Gastroesophageal sphincter (tissue), 4 donors: Measurements from ENCODE around the gene C9orf50. TPM values are rescaled to one million over a fixed set of nuclear protein-coding genes. Genes with fewer than 3 reads are reported as not detected.

ENCODE experiments used
- ATAC-seq: fragments of 150-250 bp; one replicate; pipeline ENCODE4 v1.9.1; 2016; ENCODE audit warnings: mild to moderate bottlenecking, moderate library complexity
- H3K27ac ChIP-seq, 4 donors: fragments of 200-600 bp; sonication (generic) in 3 of 4; 1 replicate in 3 of 4; 2 replicates in 1 of 4; pipeline ENCODE4 v1.5.1; 2016 to 2019
- H3K27me3 ChIP-seq: fragments of 200-600 bp; sonication (generic); one replicate; pipeline ENCODE4 v1.5.1; 2019
- H3K36me3 ChIP-seq, 2 donors: fragments of 200-600 bp; sonication (generic); one replicate each; pipeline ENCODE4 v1.5.1; 2019; ENCODE audit warnings: control low read depth in 1 of 2
- H3K4me1 ChIP-seq, 3 donors: fragments of 200-600 bp; sonication (generic); 1 replicate in 2 of 3; 2 replicates in 1 of 3; pipeline ENCODE4 v1.5.1; 2016 to 2019; ENCODE audit warnings: control low read depth in 2 of 3
- H3K4me3 ChIP-seq, 2 donors: fragments of 200-600 bp; sonication (generic); one replicate each; pipeline ENCODE4 v1.5.1; 2019; ENCODE audit warnings: mild to moderate bottlenecking in 1 of 2, moderate library complexity in 1 of 2
- H3K9me3 ChIP-seq, 3 donors: fragments of 200-600 bp; sonication (generic); one replicate each; pipeline ENCODE4 v1.5.1; 2017 to 2019; ENCODE audit warnings: control low read depth in 2 of 3
- EP300 ChIP-seq: sonication (generic); formaldehyde crosslinking; IDR thresholded peaks from one replicate; pipeline ENCODE4 v1.6.1; 2017; ENCODE audit warnings: antibody characterized with exemption, mild to moderate bottlenecking
- POLR2A ChIP-seq, 2 donors: fragments of 450-650 bp; IDR thresholded peaks; one replicate each; pipeline ENCODE4 v1.6.1; 2017; ENCODE audit warnings: antibody characterized with exemption in 2 of 2, mild to moderate bottlenecking in 2 of 2, moderate library complexity in 1 of 2
- POLR2AphosphoS5 ChIP-seq: sonication (generic); formaldehyde crosslinking; IDR thresholded peaks from one replicate; pipeline ENCODE4 v1.6.1; 2017; ENCODE audit warnings: antibody characterized with exemption
- WGBS, 2 donors: methylation state at CpG; one replicate each; pipeline ENCODE4 v1.1.5; 2018; ENCODE audit warnings: low coverage in 1 of 2; 5-methylcytosine and 5-hydroxymethylcytosine counted together
- total RNA-seq, 4 donors: library from RNA; depleted of rRNA; stranded (reverse); fragments of >200 nt; gene quantifications; one replicate each; pipeline ENCODE4 v1.1.0, GENCODE V29; 2016
- TF ChIP-seq, protein P1 (sequence below), 4 experiments: fragments of 200-600 bp in 2 of 4; fragments of 450-650 bp in 2 of 4; sonication (generic) in 1 of 4; IDR thresholded peaks; one replicate each; pipeline ENCODE4 v1.5.1; 2017 to 2019; ENCODE audit warnings: antibody characterized with exemption in 4 of 4, mild to moderate bottlenecking in 2 of 4, moderate library complexity in 2 of 4

C9orf50 gene
- total RNA-seq, 4 donors from 2014 or later: 0.27 TPM; not detected in 3

DNA sequence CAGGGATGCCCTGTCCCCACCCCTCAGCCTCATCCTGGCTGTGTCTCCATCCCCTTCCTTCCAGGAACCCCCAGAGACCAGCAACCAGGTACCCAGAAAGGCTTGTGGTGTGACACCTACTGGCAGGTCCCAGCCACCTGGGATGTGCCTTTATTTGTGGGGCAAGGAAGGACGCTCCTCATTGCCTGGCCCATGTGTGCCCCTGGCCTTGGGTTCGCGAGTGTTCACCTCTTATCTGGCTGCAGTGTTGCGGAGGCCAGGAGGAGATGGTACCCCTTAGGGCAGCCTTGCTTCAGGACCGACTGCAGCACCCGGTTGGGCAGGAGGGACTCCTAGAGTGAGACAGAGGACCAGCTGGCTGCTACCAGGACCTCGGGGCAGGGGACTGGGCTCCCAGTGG lies 8.8 kb downstream of the C9orf50 start:
- Histone ChIP-seq H3K9me3 (no peaks in the 10 kb centered on the region), H3K4me1 (peaks cover 0 to 44% (median 30%) of the 10 kb centered on the region in 3 donors), H3K27me3 (no peaks in the 10 kb centered on the region), H3K27ac (peak overlapping the region in 2 of 4 donors; percentile 12 to 71), H3K4me3 (no peak overlapping the region), H3K36me3 (no peaks in the 10 kb centered on the region)
- ATAC-seq: no peak
- WGBS, 2 donors: 100% methylated on average over 1 of the region's 7 CpGs; no CpG with 5 or more reads in 1 of the 2 donors
- no peak for TF ChIP-seq POLR2AphosphoS5
- no peak for TF ChIP-seq EP300
- TF ChIP-seq POLR2A (IDR thresholded peaks at IDR 0.05): no peak
- TF ChIP-seq, protein P1, sequence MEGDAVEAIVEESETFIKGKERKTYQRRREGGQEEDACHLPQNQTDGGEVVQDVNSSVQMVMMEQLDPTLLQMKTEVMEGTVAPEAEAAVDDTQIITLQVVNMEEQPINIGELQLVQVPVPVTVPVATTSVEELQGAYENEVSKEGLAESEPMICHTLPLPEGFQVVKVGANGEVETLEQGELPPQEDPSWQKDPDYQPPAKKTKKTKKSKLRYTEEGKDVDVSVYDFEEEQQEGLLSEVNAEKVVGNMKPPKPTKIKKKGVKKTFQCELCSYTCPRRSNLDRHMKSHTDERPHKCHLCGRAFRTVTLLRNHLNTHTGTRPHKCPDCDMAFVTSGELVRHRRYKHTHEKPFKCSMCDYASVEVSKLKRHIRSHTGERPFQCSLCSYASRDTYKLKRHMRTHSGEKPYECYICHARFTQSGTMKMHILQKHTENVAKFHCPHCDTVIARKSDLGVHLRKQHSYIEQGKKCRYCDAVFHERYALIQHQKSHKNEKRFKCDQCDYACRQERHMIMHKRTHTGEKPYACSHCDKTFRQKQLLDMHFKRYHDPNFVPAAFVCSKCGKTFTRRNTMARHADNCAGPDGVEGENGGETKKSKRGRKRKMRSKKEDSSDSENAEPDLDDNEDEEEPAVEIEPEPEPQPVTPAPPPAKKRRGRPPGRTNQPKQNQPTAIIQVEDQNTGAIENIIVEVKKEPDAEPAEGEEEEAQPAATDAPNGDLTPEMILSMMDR (IDR thresholded peaks at IDR 0.05): no peak

DNA sequence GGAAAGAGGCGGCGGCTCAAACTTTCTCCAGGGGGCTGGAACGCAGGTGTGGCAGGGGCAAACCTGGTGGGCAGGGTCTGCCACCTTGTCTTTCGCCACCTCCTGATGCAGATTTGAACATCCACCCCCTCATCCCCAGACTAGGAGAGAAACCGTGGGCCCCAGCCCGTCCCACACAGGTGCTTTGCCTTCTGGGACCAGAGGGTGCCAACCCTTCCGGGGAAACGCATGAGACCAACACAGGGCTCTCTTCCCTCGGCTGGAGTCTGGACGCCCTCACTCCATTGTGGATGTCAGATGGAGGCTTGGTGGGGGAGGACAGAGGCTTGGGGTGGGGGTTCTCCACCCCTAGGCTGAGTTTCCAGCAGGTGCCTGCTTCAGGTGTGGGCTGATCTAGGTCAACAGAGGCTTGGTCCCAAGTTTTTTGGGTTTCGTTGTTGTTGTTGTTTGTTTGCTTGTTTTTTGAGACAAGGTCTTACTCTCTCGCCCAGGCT lies 9.5 kb downstream of the C9orf50 start:
- Histone ChIP-seq H3K36me3 (no peaks in the 10 kb centered on the region), H3K4me1 (peaks cover 0 to 52% (median 33%) of the 10 kb centered on the region in 3 donors), H3K27me3 (no peaks in the 10 kb centered on the region), H3K4me3 (peak overlapping the region in 1 of 2 donors; percentile 76), H3K27ac (peak overlapping the region in 3 of 4 donors; percentile 89 to 91 (median 89)), H3K9me3 (no peaks in the 10 kb centered on the region)
- 60% methylated on average over 1 of the region's 12 CpGs; no CpG with 5 or more reads in 1 of the 2 donors for WGBS, 2 donors
- TF ChIP-seq EP300: no peak
- no peak for TF ChIP-seq POLR2A (IDR thresholded peaks at IDR 0.05)
- TF ChIP-seq POLR2AphosphoS5: no peak
- TF ChIP-seq, protein P1 (IDR thresholded peaks at IDR 0.05): no peak
- no peak for ATAC-seq

DNA sequence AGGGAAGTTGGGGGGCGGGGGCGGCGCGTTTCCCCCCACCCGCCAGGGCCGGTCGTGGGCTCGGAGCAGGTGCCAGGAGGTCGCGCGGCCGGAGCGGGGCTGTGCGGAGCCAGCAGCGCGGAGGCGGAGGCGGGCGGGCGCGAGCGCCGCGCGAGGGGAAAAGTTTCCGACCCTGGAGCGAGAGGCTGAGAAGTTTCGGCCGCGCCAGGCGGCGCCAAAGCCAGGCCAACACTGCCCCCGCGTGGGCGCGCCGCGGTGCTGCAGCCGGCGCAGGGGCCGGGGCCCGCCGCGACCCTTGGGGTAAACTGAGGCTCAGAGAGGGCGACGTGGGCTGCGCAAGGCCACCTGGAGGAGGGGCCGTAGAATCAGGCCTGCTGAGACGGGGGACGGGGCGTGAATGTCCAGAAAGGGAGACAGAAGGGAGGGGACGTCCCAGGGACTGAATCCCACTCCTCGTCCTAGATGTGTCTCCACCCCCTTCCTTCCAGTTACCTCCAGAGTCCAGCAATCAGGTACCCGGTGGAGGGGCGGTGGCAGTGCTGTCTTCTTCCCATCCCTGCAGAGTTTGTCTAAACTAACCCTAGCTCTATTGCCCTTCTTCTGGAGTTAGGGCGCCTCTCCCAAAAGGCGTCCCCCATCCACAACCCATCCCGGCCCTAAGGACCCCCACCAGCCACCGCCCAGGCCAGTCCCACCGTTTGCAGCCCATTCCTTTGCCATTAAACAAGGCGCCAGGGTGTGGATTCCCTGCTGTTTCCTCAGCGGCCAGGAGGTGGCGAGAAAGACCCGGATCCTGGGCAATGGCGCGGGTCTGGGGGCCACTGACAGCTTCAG lies 10.2 kb downstream of the C9orf50 start:
- Histone ChIP-seq H3K4me1 (peaks cover 0 to 53% (median 33%) of the 10 kb centered on the region in 3 donors), H3K36me3 (no peaks in the 10 kb centered on the region), H3K27me3 (no peaks in the 10 kb centered on the region), H3K9me3 (no peaks in the 10 kb centered on the region), H3K27ac (peak overlapping the region; percentile 61 to 91 (median 89)), H3K4me3 (peak overlapping the region; percentile 63 to 76)
- WGBS, 2 donors: 0% methylated on average over 2 to 6 of the region's 66 CpGs
- TF ChIP-seq, protein P1 (IDR thresholded peaks at IDR 0.05): peak in 3 of 4 experiments; percentile 85 to 100 (median 100)
- no peak for TF ChIP-seq POLR2AphosphoS5
- peak; percentile 64 for ATAC-seq

DNA sequence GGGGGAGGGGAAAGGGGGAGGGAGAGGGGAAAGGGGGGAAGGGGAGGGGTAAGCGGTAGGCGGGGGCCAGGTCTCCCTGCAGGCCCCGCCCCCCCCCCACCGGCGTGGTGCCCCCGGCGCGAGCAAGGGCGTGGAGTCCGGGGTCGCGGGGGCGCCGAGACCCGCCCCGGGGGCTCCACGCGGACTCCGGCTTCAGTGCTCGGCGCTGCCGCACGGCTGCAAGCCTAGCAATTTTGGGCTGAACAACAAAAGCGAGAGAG lies 10.8 kb downstream of the C9orf50 start:
- H3K4me3 ChIP-seq: peak overlapping the region; percentile 63 to 76
- no peak for TF ChIP-seq POLR2A (IDR thresholded peaks at IDR 0.05)
- no peak for ATAC-seq
- no CpG with 5 or more reads among the region's 24 CpGs for WGBS, 2 donors
- H3K36me3 ChIP-seq: no peaks in the 10 kb centered on the region
- no peaks in the 10 kb centered on the region for H3K27me3 ChIP-seq
- peak overlapping the region; percentile 61 to 91 (median 89) for H3K27ac ChIP-seq
- H3K9me3 ChIP-seq: no peaks in the 10 kb centered on the region
- H3K4me1 ChIP-seq: peaks cover 0 to 53% (median 33%) of the 10 kb centered on the region in 3 donors

DNA sequence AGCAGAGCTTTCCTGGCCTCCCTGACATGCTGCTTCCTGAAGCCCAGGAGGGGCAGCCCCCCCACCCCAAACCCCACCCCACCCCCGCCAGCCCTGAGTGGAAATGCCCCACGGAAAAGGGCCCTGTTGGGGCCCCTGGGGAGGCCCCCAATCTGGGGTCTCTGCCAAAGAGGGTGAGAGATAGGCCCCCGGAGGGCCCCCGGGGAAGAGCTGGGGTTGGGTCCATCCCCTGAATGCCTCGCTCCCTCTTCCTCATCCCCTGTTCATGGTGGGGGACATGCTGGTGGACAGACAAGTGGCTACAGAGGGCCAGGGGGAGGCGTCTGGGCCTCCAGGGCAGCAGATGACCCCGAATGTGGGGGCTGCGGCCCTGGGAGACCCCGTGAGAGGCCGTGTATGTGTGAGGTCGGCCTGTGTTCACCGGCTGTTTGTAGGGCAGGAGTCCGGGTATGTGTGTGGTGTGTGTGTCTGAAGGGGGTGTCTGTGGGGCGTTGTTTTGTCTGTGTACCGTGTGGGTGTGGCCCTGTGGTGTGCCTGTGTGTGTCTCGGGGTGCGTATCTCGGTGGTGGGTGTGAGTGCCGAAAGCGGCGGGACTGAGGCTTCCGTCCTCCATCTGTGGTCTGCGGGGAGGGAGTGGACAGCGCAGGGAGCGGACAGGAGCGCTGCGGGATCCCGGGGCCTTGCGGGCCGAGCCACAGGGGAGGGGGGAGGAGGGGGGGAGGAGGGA lies 11.3 kb downstream of the C9orf50 start:
- Histone ChIP-seq H3K36me3 (no peaks in the 10 kb centered on the region), H3K9me3 (no peaks in the 10 kb centered on the region), H3K4me3 (peak overlapping the region; percentile 63 to 76), H3K27ac (peak overlapping the region; percentile 61 to 91 (median 89)), H3K4me1 (peaks cover 0 to 53% (median 33%) of the 10 kb centered on the region in 3 donors), H3K27me3 (no peaks in the 10 kb centered on the region)
- TF ChIP-seq, protein P1 (IDR thresholded peaks at IDR 0.05): no peak
- TF ChIP-seq POLR2AphosphoS5 (no peak), EP300 (no peak), POLR2A (IDR thresholded peaks at IDR 0.05) (no peak)
- WGBS, 2 donors: no CpG with 5 or more reads among the region's 30 CpGs
- ATAC-seq: peak; percentile 5
